Neural progenitor cell (in vitro differentiated cells): Measurements from ENCODE around the gene MYPOP.

Experiments
- CTCF ChIP-seq: fragments of 200-600 bp; sonication (generic); IDR thresholded peaks from 2 replicates; pipeline ENCODE4 v1.5.1; 2017; ENCODE audit warnings: antibody characterized with exemption, mild to moderate bottlenecking
- EZH2phosphoT487 ChIP-seq: fragments of 200-600 bp; sonication (generic); IDR thresholded peaks from 2 replicates; pipeline ENCODE4 v1.6.1; 2017; ENCODE audit warnings: antibody characterized with exemption

GRCh38 chr19:45938733-45939319 is 36.4 kb upstream of the MYPOP start:
- TF ChIP-seq CTCF (no peak), EZH2phosphoT487 (no peak)
